ENCODE data around the gene KCP. TPM values are rescaled to one million over a fixed set of nuclear protein-coding genes. Genes with fewer than 3 reads are reported as not detected.

KCP gene
- total and polyA plus RNA-seq, 2 of the 13 experiments (the other 11 are each of a cell fraction or from before 2014, with no cell fraction given): 0.37 to 1.0 TPM

GRCh38 chr7:128883622-128884448 lies 26.7 kb downstream of the KCP start (continued):
- TF ChIP-seq HNF1B (CRISPR knock-in tag; IDR thresholded peaks at IDR 0.05) (no peak), NCOR1 (IDR thresholded peaks at IDR 0.05; ENCODE audit: borderline replicate concordance, low read length) (no peak), GPN1 (CRISPR knock-in tag; IDR thresholded peaks at IDR 0.05; ENCODE audit: borderline replicate concordance) (no peak), ZFP91 (CRISPR knock-in tag; IDR thresholded peaks at IDR 0.05; ENCODE audit: borderline replicate concordance) (peak; percentile 75; the same call in 1 of the 2 replicates), HMGA1 (CRISPR knock-in tag; conservative IDR thresholded peaks at IDR 0.05) (no peak), ZNF468 (CRISPR knock-in tag; IDR thresholded peaks at IDR 0.05) (no peak), MYNN (CRISPR knock-in tag; IDR thresholded peaks at IDR 0.05; ENCODE audit: low read depth) (no peak), ZNF296 (CRISPR knock-in tag; conservative IDR thresholded peaks at IDR 0.05) (no peak), PHB2 (IDR thresholded peaks at IDR 0.05; ENCODE audit: partially characterized antibody) (no peak), ZNF484 (CRISPR knock-in tag; IDR thresholded peaks at IDR 0.05; ENCODE audit: borderline replicate concordance, low read depth) (no peak), ZBTB3 (CRISPR knock-in tag; IDR thresholded peaks at IDR 0.05; ENCODE audit: borderline replicate concordance, low read depth) (no peak), ZNF639 (CRISPR knock-in tag; conservative IDR thresholded peaks at IDR 0.05) (no peak), RNF2 (conservative IDR thresholded peaks at IDR 0.05; ENCODE audit: low read depth) (no peak), ZSCAN30 (CRISPR knock-in tag; IDR thresholded peaks at IDR 0.05) (no peak), ARID4A (CRISPR knock-in tag; IDR thresholded peaks at IDR 0.05; ENCODE audit: borderline replicate concordance) (peak; percentile 61; the same call in 1 of the 2 replicates), NFE2L2 (IDR thresholded peaks at IDR 0.05; ENCODE audit: low read length) (no peak), KAT8 (CRISPR knock-in tag; IDR thresholded peaks at IDR 0.05) (peak; percentile 44; the same call in 1 of the 2 replicates), HNRNPH1 (optimal IDR thresholded peaks at IDR 0.05; ENCODE audit: low read depth, low read length) (no peak)
